K562 (cell line): ENCODE data around the gene ARHGEF26. TPM values are rescaled to one million over a fixed set of nuclear protein-coding genes. Genes with fewer than 3 reads are reported as not detected.

Source experiments
- ATAC-seq: fragments of 200-7000 bp; cut with Tn5 transposase; 3 replicates; pipeline ENCODE4 v1.9.1; 2020; ENCODE audit warnings: moderate library complexity
- BruUV-seq: library from RNA; stranded (reverse); fragments of 400-500 nt; replicated peaks from 2 replicates; lab custom pipeline; 2021; lab: Mats Ljungman, UMichigan
- CTCF ChIA-PET: fragments of 300-600 bp; formaldehyde crosslinking; extraction: SDS; loops from one replicate; lab custom pipeline; 2021; ENCODE audit warnings: low intra/inter-chr PET ratio; lab: Yijun Ruan, JAX
- POLR2A ChIA-PET: fragments of 300-600, 350-650 bp; sonication (Branson Sonifier 250); formaldehyde crosslinking; extraction: SDS; loops from one replicate; lab custom pipeline; 2021; ENCODE audit warnings: antibody characterized with exemption, inconsistent platforms; lab: Yijun Ruan, JAX
- DNase-seq, 4 experiments: peaks; one replicate each; pipeline versions ENCODE4 v3.0.0 to v3.0.0-alpha.2; 2011 to 2018; ENCODE audit warnings: low spot score in 3 of 4, mixed read lengths in 3 of 4; ENCODE audit errors: extremely low read depth in 1 of 4
- FAIRE-seq: peaks from 2 replicates; lab custom pipeline; 2011; peaks lifted over from hg19 to GRCh38; lab: Jason Lieb, UNC
- H2AFZ ChIP-seq: 2 replicates; pipeline ENCODE4 v1.6.0; 2011; ENCODE audit warnings: low read depth, low read length, control low read depth, inconsistent platforms
- H3K27ac ChIP-seq: fragments of 200-600 bp; 3 replicates; pipeline ENCODE4 v1.8.0; 2011; ENCODE audit warnings: low read depth, mild to moderate bottlenecking, control low read depth, inconsistent platforms, low read length, moderate library complexity, mixed read lengths; ENCODE audit errors: extremely low read depth
- H3K27me3 ChIP-seq, 2 experiments: fragments of 300-600 bp in 1 of 2; 2 replicates in 1 of 2; 3 replicates in 1 of 2; pipeline versions ENCODE4 v1.6.0 to v1.8.0; 2011; ENCODE audit warnings: inconsistent platforms in 2 of 2, low read length in 2 of 2, mild to moderate bottlenecking in 1 of 2, mixed read lengths in 1 of 2, moderate library complexity in 1 of 2; ENCODE audit not compliant: control insufficient read depth in 2 of 2, insufficient read depth in 2 of 2
- H3K36me3 ChIP-seq: fragments of 300-600 bp; 3 replicates; pipeline ENCODE4 v1.8.0; 2011; ENCODE audit warnings: mild to moderate bottlenecking, low read length, inconsistent platforms; ENCODE audit not compliant: control insufficient read depth, insufficient read depth
- H3K4me1 ChIP-seq, 2 experiments: fragments of 200-600 bp in 1 of 2; replicated peaks in 1 of 2; 2 replicates in 1 of 2; 3 replicates in 1 of 2; pipeline versions ENCODE4 v1.5.1 to v1.8.0; 2011; ENCODE audit warnings: inconsistent platforms in 2 of 2, low read length in 2 of 2, mild to moderate bottlenecking in 1 of 2, mixed read lengths in 1 of 2, moderate library complexity in 1 of 2; ENCODE audit not compliant: control insufficient read depth in 2 of 2, insufficient read depth in 2 of 2
- H3K4me2 ChIP-seq: 2 replicates; pipeline ENCODE4 v1.6.1; 2011; ENCODE audit warnings: low read length, control low read depth, inconsistent platforms, mixed read lengths; ENCODE audit not compliant: insufficient read depth
- H3K4me3 ChIP-seq: fragments of 200-600 bp; sonication (generic), shearing (Covaris generic); 2 replicates; pipeline ENCODE4 v1.5.1; 2016; ENCODE audit warnings: control low read depth, inconsistent platforms
- H3K79me2 ChIP-seq: fragments of 200-600 bp; 3 replicates; pipeline ENCODE4 v1.8.0; 2011; ENCODE audit warnings: low read length, inconsistent platforms; ENCODE audit not compliant: control insufficient read depth, insufficient read depth
- H3K9ac ChIP-seq, 2 experiments: 2 replicates each; pipeline versions ENCODE4 v1.6.0 to v1.6.1; 2011; ENCODE audit warnings: low read depth in 2 of 2, low read length in 2 of 2, control low read depth in 1 of 2, inconsistent platforms in 1 of 2, mild to moderate bottlenecking in 1 of 2, mixed read lengths in 1 of 2; ENCODE audit not compliant: insufficient read depth in 1 of 2
- H3K9me1 ChIP-seq: one replicate; pipeline ENCODE4 v1.6.0; 2011; ENCODE audit warnings: inconsistent platforms, mild to moderate bottlenecking, low read length, moderate library complexity; ENCODE audit not compliant: control insufficient read depth, insufficient read depth
- H3K9me3 ChIP-seq: replicated peaks from 2 replicates; pipeline ENCODE4 v1.5.1; 2011; ENCODE audit warnings: low read depth, low read length, inconsistent platforms; ENCODE audit not compliant: control insufficient read depth, insufficient read depth
- H4K20me1 ChIP-seq: replicated peaks from 2 replicates; pipeline ENCODE4 v1.6.1; 2011; ENCODE audit warnings: low read length, inconsistent platforms, mixed read lengths; ENCODE audit not compliant: control insufficient read depth, insufficient read depth
- MAFF ChIP-seq: IDR thresholded peaks from 2 replicates; pipeline ENCODE4 v1.6.1; 2012; ENCODE audit warnings: low read length, improper control_type of control experiment
- NRF1 ChIP-seq, 2 experiments: fragments of 450-650 bp; IDR thresholded peaks in 1 of 2; conservative IDR thresholded peaks in 1 of 2; 2 replicates each; pipeline ENCODE4 v1.6.1; 2014; ENCODE audit warnings: mild to moderate bottlenecking in 2 of 2
- SRSF3 ChIP-seq: fragments of 200-400 bp; formaldehyde crosslinking; IDR thresholded peaks from 2 replicates; pipeline ENCODE4 v1.6.1; 2016; ENCODE audit warnings: mild to moderate bottlenecking, low read length, moderate library complexity; ENCODE audit not compliant: insufficient read depth
- XRCC5 ChIP-seq: fragments of 200-400 bp; formaldehyde crosslinking; IDR thresholded peaks from 2 replicates; pipeline ENCODE4 v1.6.1; 2017; ENCODE audit warnings: low read depth, mild to moderate bottlenecking, low read length
- WGBS: fragments of 100-300 bp; shearing (Covaris generic); methylation state at CpG from one replicate; pipeline ENCODE4 v1.1.6; 2016; ENCODE audit warnings: low coverage, mixed read lengths; ENCODE audit not compliant: insufficient coverage; ENCODE audit errors: missing lambda C conversion rate; 5-methylcytosine and 5-hydroxymethylcytosine counted together
- in situ Hi-C: fragments of 300-500 bp; cut with MboI; formaldehyde crosslinking; loops from 4 replicates; pipeline ENCODE4 v1.15.0; 2018; ENCODE audit warnings: inconsistent platforms, mixed read lengths
- intact Hi-C: fragments of 100-400 bp; cut with micrococcal nuclease; formaldehyde crosslinking; loops from 2 replicates; pipeline ENCODE4 v1.14.2; 2022
- polyA plus RNA-seq, 8 experiments: library from polyadenylated mRNA; depleted of rRNA in 4 of 8; stranded (reverse) in 5 of 8; unstranded in 3 of 8; fragments of >200 nt; fragmentation: Nextera tagmentation in 2 of 8; fragmentation: Illumina TruSeq in 1 of 8; extraction: Ambion mirVana in 2 of 8; extraction: Trizol in 1 of 8; gene quantifications; 2 replicates each; pipeline versions ENCODE4 v1.2.1 to v1.2.3, GENCODE V29; 2011 to 2014; ENCODE audit warnings: inconsistent platforms in 1 of 8, missing spikeins in 1 of 8
- total RNA-seq, 7 experiments: library from RNA; depleted of rRNA in 6 of 7; stranded (reverse); fragments of >200 nt in 6 of 7; fragmentation: Illumina TruSeq in 2 of 7; extraction: Trizol in 2 of 7; gene quantifications; 2 replicates each; pipeline versions ENCODE4 v1.2.1 to v1.2.3, GENCODE V29; 2011 to 2021; ENCODE audit warnings: low replicate concordance in 1 of 7
- TF ChIP-seq, protein P1 (sequence below), 2 experiments: IDR thresholded peaks; 2 replicates each; pipeline ENCODE4 v1.6.1; 2011; ENCODE audit warnings: borderline replicate concordance in 1 of 2, control low read depth in 1 of 2, low read depth in 1 of 2, low read length in 1 of 2, mild to moderate bottlenecking in 1 of 2, mixed read lengths in 1 of 2, moderate library complexity in 1 of 2; ENCODE audit not compliant: insufficient read depth in 1 of 2, insufficient read length in 1 of 2, poor library complexity in 1 of 2, severe bottlenecking in 1 of 2; ENCODE audit errors: extremely low read depth in 1 of 2

ARHGEF26 gene
- total and polyA plus RNA-seq, 9 of the 15 experiments (the other 6 are each of a cell fraction or from before 2014, with no cell fraction given), result 0.01 to 0.11 (median 0.04) TPM; not detected in 2

DNA sequence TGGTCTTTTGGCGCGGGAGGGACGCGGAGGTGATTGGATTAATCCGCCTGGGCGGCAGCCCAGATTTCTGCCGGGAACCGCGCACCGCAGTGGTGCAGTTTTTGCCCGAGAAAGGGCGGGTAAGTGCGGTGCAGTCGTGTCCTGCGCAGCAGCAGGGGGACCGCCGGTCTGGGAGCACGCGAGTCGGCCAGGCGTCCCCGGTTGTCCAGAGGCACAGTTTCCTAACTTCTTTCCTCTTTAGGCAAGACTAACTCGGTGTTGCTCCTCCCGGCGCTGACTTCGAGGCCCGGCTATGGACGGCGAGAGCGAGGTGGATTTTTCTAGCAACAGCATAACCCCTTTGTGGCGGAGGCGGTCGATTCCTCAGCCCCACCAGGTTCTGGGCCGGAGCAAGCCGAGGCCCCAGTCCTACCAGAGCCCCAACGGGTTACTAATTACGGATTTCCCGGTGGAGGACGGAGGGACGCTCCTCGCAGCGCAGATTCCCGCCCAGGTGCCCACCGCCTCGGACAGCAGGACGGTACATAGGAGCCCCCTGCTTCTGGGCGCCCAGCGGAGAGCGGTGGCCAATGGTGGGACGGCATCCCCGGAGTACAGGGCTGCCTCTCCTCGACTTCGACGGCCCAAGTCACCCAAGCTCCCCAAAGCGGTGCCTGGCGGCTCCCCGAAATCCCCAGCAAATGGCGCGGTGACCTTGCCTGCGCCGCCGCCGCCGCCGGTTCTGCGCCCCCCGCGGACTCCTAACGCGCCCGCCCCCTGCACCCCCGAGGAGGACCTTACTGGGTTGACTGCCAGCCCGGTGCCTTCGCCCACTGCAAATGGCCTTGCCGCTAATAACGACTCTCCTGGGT, 736 bp downstream of the ARHGEF26 start:
- peaks cover 4 to 22% of the 10 kb centered on the region in 2 experiments; a peak in 3 of 5 replicates for H3K27me3 ChIP-seq
- H4K20me1 ChIP-seq, result no peaks in the 10 kb centered on the region
- intact Hi-C loops, result loop anchor here (5.0 kb wide), 1 partner anchor 1055 kb away; no protein-coding TSS in a partner anchor
- H3K4me3 ChIP-seq, result peak overlapping the region; percentile 51
- H3K79me2 ChIP-seq, result no peaks in the 10 kb centered on the region
- FAIRE-seq (no peak), DNase-seq (peak in 3 of 4 experiments; percentile 30 to 35 (median 33)), ATAC-seq (peak; percentile 72)
- POLR2A ChIA-PET, result interaction anchor here (1.3 kb wide), 1 partner anchor 109 kb away, joined by 3 read pairs; no protein-coding TSS in a partner anchor
- no peaks in the 10 kb centered on the region for H3K9me3 ChIP-seq
- 37% methylated on average over 36 of the region's 76 CpGs for WGBS
- peak overlapping the region; percentile 21 to 89; a peak in 3 of 4 replicates for H3K9ac ChIP-seq
- H3K4me1 ChIP-seq, result peaks cover 5 to 16% of the 10 kb centered on the region in 2 experiments; a peak in 3 of 5 replicates
- H3K36me3 ChIP-seq, result no peaks in the 10 kb centered on the region
- CTCF ChIA-PET, result no interaction called here
- H3K4me2 ChIP-seq, result peak overlapping the region; percentile 68
- no TSS peak for BruUV-seq
- H3K27ac ChIP-seq, result no peak overlapping the region
- peak overlapping the region; percentile 91 for H2AFZ ChIP-seq
- in situ Hi-C loops, result no loop called here
- no peaks in the 10 kb centered on the region for H3K9me1 ChIP-seq
- TF ChIP-seq SRSF3 (no peak), XRCC5 (no peak), MAFF (no peak), NRF1 (conservative IDR thresholded peaks at IDR 0.05 in 1 of 2, IDR thresholded peaks at IDR 0.05 in 1 of 2) (peak; percentile 14 to 33; a peak in 3 of 4 replicates)
- TF ChIP-seq, protein P1, sequence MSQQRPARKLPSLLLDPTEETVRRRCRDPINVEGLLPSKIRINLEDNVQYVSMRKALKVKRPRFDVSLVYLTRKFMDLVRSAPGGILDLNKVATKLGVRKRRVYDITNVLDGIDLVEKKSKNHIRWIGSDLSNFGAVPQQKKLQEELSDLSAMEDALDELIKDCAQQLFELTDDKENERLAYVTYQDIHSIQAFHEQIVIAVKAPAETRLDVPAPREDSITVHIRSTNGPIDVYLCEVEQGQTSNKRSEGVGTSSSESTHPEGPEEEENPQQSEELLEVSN (IDR thresholded peaks at IDR 0.05; ENCODE audit: borderline replicate concordance in 1 of 2, extremely low read depth in 1 of 2, insufficient read depth in 1 of 2, insufficient read length in 1 of 2, low read depth in 1 of 2, low read length in 1 of 2, poor library complexity in 1 of 2, severe bottlenecking in 1 of 2), result peak in 1 of 2 experiments; percentile 38
